Keratinocyte (primary cell): ENCODE results near the gene SAE1. TPM values are rescaled to one million over a fixed set of nuclear protein-coding genes. Genes with fewer than 3 reads are reported as not detected.

Experiments used
- DNase-seq: peaks from one replicate; pipeline ENCODE4 v3.0.0-alpha.2; 2011; ENCODE audit warnings: low read depth, missing footprints, low spot score
- FAIRE-seq: peaks from 2 replicates; lab custom pipeline; 2011; peaks lifted over from hg19 to GRCh38; lab: Jason Lieb, UNC
- H2AFZ ChIP-seq: 2 replicates; pipeline ENCODE4 v1.6.0; 2012; ENCODE audit warnings: low read length, control low read depth, inconsistent platforms; ENCODE audit not compliant: control insufficient read depth
- H3K27ac ChIP-seq: 2 replicates; pipeline ENCODE4 v1.5.1; 2011; ENCODE audit warnings: low read length; ENCODE audit not compliant: control insufficient read depth, insufficient read depth
- H3K27me3 ChIP-seq: 3 replicates; pipeline ENCODE4 v1.6.0; 2011; ENCODE audit warnings: low read length; ENCODE audit not compliant: control insufficient read depth, insufficient read depth; ENCODE audit errors: extremely low read depth
- H3K36me3 ChIP-seq, 2 experiments: 2 replicates in 1 of 2; 3 replicates in 1 of 2; pipeline ENCODE4 v1.5.1; 2011; ENCODE audit warnings: low read length in 2 of 2, mild to moderate bottlenecking in 1 of 2; ENCODE audit not compliant: control insufficient read depth in 2 of 2, insufficient read depth in 2 of 2; ENCODE audit errors: extremely low read depth in 1 of 2
- H3K4me1 ChIP-seq: 3 replicates; pipeline ENCODE4 v1.5.1; 2011; ENCODE audit warnings: low read length; ENCODE audit not compliant: control insufficient read depth, insufficient read depth; ENCODE audit errors: extremely low read depth
- H3K4me2 ChIP-seq: 3 replicates; pipeline ENCODE4 v1.6.0; 2011; ENCODE audit warnings: low read depth, low read length; ENCODE audit not compliant: control insufficient read depth, insufficient read depth; ENCODE audit errors: extremely low read depth
- H3K4me3 ChIP-seq, 3 experiments: fragments of 200-600 bp in 1 of 3; sonication (generic) in 1 of 3; 2 replicates in 2 of 3; 3 replicates in 1 of 3; pipeline ENCODE4 v1.5.1; 2011 to 2016; ENCODE audit warnings: low read length in 3 of 3, mild to moderate bottlenecking in 3 of 3, control low read depth in 2 of 3, inconsistent platforms in 1 of 3, low read depth in 1 of 3, mixed read lengths in 1 of 3, mixed run types in 1 of 3, moderate library complexity in 1 of 3; ENCODE audit not compliant: control insufficient read depth in 2 of 3, insufficient read depth in 2 of 3; ENCODE audit errors: extremely low read depth in 1 of 3
- H3K79me2 ChIP-seq: 2 replicates; pipeline ENCODE4 v1.6.0; 2012; ENCODE audit warnings: low read length; ENCODE audit not compliant: control insufficient read depth, insufficient read depth
- H3K9ac ChIP-seq: 3 replicates; pipeline ENCODE4 v1.6.0; 2011; ENCODE audit warnings: low read length; ENCODE audit not compliant: control insufficient read depth, insufficient read depth; ENCODE audit errors: extremely low read depth
- H3K9me1 ChIP-seq: 3 replicates; pipeline ENCODE4 v1.6.0; 2011; ENCODE audit warnings: low read length; ENCODE audit not compliant: control insufficient read depth, insufficient read depth; ENCODE audit errors: extremely low read depth
- H3K9me3 ChIP-seq: 2 replicates; pipeline ENCODE4 v1.5.1; 2012; ENCODE audit warnings: low read depth, low read length; ENCODE audit not compliant: control insufficient read depth
- H4K20me1 ChIP-seq: 3 replicates; pipeline ENCODE4 v1.6.0; 2011; ENCODE audit warnings: low read length; ENCODE audit not compliant: control insufficient read depth, insufficient read depth; ENCODE audit errors: extremely low read depth
- EZH2 ChIP-seq: IDR thresholded peaks from one replicate; pipeline ENCODE4 v1.6.1; 2012; ENCODE audit warnings: inconsistent platforms, mild to moderate bottlenecking, low read length, moderate library complexity
- dilution Hi-C: fragments of 300-500 bp; cut with MboI; formaldehyde crosslinking; loops from one replicate; pipeline ENCODE4 v1.7.0; 2020; ENCODE audit warnings: low sequenced_read_pairs; ENCODE audit not compliant: extremely low pct_ligation_motif_present
- polyA plus RNA-seq, 5 experiments: library from polyadenylated mRNA; depleted of rRNA in 3 of 5; stranded (reverse) in 3 of 5; stranded (forward) in 1 of 5; unstranded in 1 of 5; fragments of >200 nt; gene quantifications; 1 replicate in 1 of 5; 2 replicates in 3 of 5; 3 replicates in 1 of 5; pipeline versions ENCODE4 v1.2.1 to v1.2.3, GENCODE V29; 2011 to 2012; ENCODE audit warnings: missing spikeins in 2 of 5, low read depth in 1 of 5, low replicate concordance in 1 of 5
- TF ChIP-seq, protein P1 (sequence below), 3 experiments: IDR thresholded peaks in 1 of 3; conservative IDR thresholded peaks in 1 of 3; optimal IDR thresholded peaks in 1 of 3; 2 replicates in 2 of 3; 3 replicates in 1 of 3; pipeline versions ENCODE3 to v1.5.1; 2011; ENCODE audit warnings: low read length in 3 of 3, mild to moderate bottlenecking in 3 of 3, moderate library complexity in 2 of 3, control low read depth in 1 of 3, inconsistent platforms in 1 of 3; ENCODE audit not compliant: insufficient read depth in 2 of 3; ENCODE audit errors: extremely low read depth in 1 of 3

Gene SAE1
- polyA plus RNA-seq, 1 donor (not counting 4 experiments of a cell fraction or from before 2014, with no cell fraction given): 102 TPM

DNA sequence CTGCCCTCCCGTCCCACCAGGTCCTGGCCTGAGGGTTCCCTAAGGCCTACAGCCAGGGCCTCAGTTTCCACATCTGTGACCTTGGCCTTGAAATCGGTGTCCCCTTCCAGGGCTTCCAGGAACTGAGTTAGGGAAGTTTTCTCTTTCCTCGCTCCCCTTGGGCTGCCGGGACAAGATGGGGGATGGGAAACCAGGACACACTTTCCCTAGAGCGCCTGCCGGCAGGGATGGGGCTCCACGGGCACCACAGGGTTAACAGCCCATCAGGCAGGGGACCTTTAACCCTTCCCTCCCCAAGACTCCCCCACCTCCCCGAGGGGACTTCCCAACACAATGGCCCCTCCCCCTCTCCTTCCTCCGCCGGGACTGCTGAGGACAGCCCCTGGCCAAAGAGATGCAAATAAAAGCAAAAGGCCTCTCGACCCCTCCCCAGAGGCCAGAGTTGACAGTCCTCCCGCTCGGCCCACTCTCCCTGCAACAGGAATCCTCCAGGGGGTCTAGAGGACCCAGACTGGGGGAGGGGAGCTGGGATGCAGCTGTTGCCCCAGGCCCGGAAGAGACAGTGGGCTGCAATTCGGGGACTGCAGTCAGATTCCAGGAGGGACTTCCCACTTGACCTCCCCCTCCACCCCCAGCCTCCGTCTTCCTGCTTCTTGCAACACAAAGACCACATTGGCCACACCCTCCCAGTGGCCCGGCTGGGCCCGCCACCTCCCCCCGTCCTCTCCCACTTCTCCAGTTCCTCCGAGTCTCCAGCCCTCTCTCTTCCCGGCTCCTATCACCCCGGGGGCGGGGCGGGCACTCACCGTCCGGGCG lies 96.9 kb downstream of the SAE1 start:
- TF ChIP-seq, protein P1, sequence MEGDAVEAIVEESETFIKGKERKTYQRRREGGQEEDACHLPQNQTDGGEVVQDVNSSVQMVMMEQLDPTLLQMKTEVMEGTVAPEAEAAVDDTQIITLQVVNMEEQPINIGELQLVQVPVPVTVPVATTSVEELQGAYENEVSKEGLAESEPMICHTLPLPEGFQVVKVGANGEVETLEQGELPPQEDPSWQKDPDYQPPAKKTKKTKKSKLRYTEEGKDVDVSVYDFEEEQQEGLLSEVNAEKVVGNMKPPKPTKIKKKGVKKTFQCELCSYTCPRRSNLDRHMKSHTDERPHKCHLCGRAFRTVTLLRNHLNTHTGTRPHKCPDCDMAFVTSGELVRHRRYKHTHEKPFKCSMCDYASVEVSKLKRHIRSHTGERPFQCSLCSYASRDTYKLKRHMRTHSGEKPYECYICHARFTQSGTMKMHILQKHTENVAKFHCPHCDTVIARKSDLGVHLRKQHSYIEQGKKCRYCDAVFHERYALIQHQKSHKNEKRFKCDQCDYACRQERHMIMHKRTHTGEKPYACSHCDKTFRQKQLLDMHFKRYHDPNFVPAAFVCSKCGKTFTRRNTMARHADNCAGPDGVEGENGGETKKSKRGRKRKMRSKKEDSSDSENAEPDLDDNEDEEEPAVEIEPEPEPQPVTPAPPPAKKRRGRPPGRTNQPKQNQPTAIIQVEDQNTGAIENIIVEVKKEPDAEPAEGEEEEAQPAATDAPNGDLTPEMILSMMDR (optimal IDR thresholded peaks at IDR 0.05 in 1 of 3, IDR thresholded peaks at IDR 0.05 in 1 of 3, conservative IDR thresholded peaks at IDR 0.05 in 1 of 3; ENCODE audit: extremely low read depth in 1 of 3, insufficient read depth in 2 of 3, low read length in 3 of 3): no peak
- no peak for TF ChIP-seq EZH2
- dilution Hi-C loops: no loop called here
- no peaks in the 10 kb centered on the region for H3K9me3 ChIP-seq
- no peaks in the 10 kb centered on the region for H4K20me1 ChIP-seq
- H3K27ac ChIP-seq: peak overlapping the region; percentile 63
- peaks cover 3% of the 10 kb centered on the region for H3K79me2 ChIP-seq
- DNase-seq (no peak), FAIRE-seq (no peak)
- H2AFZ ChIP-seq: peak overlapping the region; percentile 40
- H3K36me3 ChIP-seq: no peaks in the 10 kb centered on the region
- peaks cover 48% of the 10 kb centered on the region for H3K4me1 ChIP-seq
- H3K9ac ChIP-seq: peak overlapping the region; percentile 71
- H3K27me3 ChIP-seq: peaks cover 5% of the 10 kb centered on the region
- peak overlapping the region; percentile 85 for H3K4me2 ChIP-seq
- H3K4me3 ChIP-seq: peak overlapping the region; percentile 31 to 71 (median 49)
- H3K9me1 ChIP-seq: no peaks in the 10 kb centered on the region

DNA sequence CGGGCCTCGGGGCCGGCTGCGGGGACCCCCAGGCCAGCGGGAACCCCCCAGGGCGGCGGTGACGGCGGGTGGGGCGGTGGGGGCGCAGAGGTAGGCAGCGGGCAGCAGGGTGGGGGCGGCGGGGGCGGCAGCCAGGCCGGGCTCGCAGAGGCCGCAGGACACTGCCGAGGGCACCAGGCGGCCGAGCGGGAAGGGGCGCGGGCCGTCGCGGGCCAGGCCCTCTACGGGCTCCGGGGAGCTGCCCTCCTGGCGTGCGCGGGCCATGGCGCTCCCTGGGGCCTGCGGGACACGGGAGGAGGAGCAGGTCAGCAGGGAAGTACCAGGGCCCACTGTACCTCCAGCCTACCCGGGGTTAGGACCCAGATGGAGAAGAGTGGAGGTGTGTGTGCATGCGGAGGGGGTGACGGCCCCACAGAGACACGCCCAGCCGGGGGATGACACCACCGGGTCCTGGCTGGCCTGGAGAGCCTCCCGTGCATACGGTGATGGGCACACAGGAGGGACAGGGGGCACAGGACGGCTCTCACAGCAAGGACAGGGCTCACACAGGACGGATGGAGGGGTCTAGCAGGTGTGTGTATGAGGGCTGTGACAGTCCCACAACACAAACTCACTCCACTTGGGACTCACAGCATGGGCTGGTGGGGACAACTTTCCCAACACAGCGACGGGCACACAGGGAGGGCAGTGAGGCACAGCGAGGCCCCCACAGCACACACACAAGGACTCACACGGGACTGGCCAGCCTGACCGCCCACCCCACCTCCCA lies 97.7 kb downstream of the SAE1 start:
- Histone ChIP-seq H3K4me3 (peak overlapping the region; percentile 31 to 71 (median 59)), H3K27ac (no peak overlapping the region), H3K4me2 (peak overlapping the region; percentile 100), H3K27me3 (peaks cover 5% of the 10 kb centered on the region), H3K9ac (peak overlapping the region; percentile 71), H4K20me1 (no peaks in the 10 kb centered on the region), H2AFZ (no peak overlapping the region), H3K79me2 (peaks cover 3% of the 10 kb centered on the region), H3K36me3 (no peaks in the 10 kb centered on the region), H3K4me1 (peaks cover 54% of the 10 kb centered on the region), H3K9me1 (no peaks in the 10 kb centered on the region), H3K9me3 (no peaks in the 10 kb centered on the region)
- no peak for FAIRE-seq
- dilution Hi-C loops: no loop called here
- TF ChIP-seq EZH2: no peak
- TF ChIP-seq, protein P1 (optimal IDR thresholded peaks at IDR 0.05 in 1 of 3, IDR thresholded peaks at IDR 0.05 in 1 of 3, conservative IDR thresholded peaks at IDR 0.05 in 1 of 3; ENCODE audit: extremely low read depth in 1 of 3, insufficient read depth in 2 of 3, low read length in 3 of 3): no peak
- no peak for DNase-seq
